Measurements from ENCODE around the gene XPR1. TPM values are rescaled to one million over a fixed set of nuclear protein-coding genes. Genes with fewer than 3 reads are reported as not detected.

The XPR1 gene
- total RNA-seq, 1 experiment from 2014 or later, result 30.7 TPM

GRCh38 chr1:180800945-180801344 is 169.1 kb downstream of the XPR1 start:
- Histone ChIP-seq H3K4me1 (ENCODE audit: insufficient read depth, low read length, poor library complexity, severe bottlenecking) (no peaks in the 10 kb centered on the region), H3K36me3 (ENCODE audit: insufficient read depth, low read length, poor library complexity, severe bottlenecking) (no peaks in the 10 kb centered on the region), H3K4me3 (ENCODE audit: low read depth, low read length, poor library complexity, severe bottlenecking) (no peak overlapping the region), H3K27me3 (replicated peaks; ENCODE audit: insufficient read depth, low read depth, low read length, poor library complexity) (no peaks in the 10 kb centered on the region), H3K9me3 (ENCODE audit: low read depth, low read length, poor library complexity, severe bottlenecking) (no peaks in the 10 kb centered on the region), H3K27ac (ENCODE audit: low read depth, low read length, poor library complexity, severe bottlenecking) (no peak overlapping the region)
- intact Hi-C loops (cut with micrococcal nuclease; ENCODE audit: unreplicated experiment), result no loop called here
- POLR2A ChIA-PET (ENCODE audit: low non-redundant PET), result no interaction called here
- no TSS peak for BruUV-seq (replicated peaks)
- TF ChIP-seq, protein P1, sequence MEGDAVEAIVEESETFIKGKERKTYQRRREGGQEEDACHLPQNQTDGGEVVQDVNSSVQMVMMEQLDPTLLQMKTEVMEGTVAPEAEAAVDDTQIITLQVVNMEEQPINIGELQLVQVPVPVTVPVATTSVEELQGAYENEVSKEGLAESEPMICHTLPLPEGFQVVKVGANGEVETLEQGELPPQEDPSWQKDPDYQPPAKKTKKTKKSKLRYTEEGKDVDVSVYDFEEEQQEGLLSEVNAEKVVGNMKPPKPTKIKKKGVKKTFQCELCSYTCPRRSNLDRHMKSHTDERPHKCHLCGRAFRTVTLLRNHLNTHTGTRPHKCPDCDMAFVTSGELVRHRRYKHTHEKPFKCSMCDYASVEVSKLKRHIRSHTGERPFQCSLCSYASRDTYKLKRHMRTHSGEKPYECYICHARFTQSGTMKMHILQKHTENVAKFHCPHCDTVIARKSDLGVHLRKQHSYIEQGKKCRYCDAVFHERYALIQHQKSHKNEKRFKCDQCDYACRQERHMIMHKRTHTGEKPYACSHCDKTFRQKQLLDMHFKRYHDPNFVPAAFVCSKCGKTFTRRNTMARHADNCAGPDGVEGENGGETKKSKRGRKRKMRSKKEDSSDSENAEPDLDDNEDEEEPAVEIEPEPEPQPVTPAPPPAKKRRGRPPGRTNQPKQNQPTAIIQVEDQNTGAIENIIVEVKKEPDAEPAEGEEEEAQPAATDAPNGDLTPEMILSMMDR (conservative IDR thresholded peaks at IDR 0.05; ENCODE audit: low read depth, low read length), result no peak
- TF ChIP-seq EZH2 (IDR thresholded peaks at IDR 0.05; ENCODE audit: borderline replicate concordance, low read depth, low read length, poor library complexity, severe bottlenecking), result no peak
- CTCF ChIA-PET, result no interaction called here
- DNase-seq (ENCODE audit: low spot score), result no peak

DNA sequence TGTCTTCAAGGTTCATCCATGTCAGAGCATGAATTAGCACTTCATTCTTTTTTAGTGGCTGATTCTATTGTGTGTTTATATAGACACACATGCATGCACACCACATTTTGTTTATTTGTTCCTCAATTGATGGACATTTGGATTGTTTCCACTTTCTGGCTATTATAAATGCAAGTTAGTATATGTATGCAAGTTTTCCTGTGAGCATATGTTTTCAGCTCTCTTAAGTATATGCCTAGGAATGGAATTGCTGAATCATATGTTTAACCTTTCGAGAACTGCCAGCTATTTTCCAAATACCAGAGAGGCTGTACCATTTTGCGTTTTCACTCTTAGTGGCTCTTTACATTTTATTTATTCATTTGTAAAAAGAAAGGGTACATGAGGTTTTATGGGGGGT is 171.0 kb downstream of the XPR1 start:
- no peaks in the 10 kb centered on the region for H3K9me3 ChIP-seq (ENCODE audit: low read depth, low read length, poor library complexity, severe bottlenecking)
- POLR2A ChIA-PET (ENCODE audit: low non-redundant PET), result no interaction called here
- H3K4me3 ChIP-seq (ENCODE audit: low read depth, low read length, poor library complexity, severe bottlenecking), result no peak overlapping the region
- H3K27ac ChIP-seq (ENCODE audit: low read depth, low read length, poor library complexity, severe bottlenecking), result no peak overlapping the region
- no peak for DNase-seq (ENCODE audit: low spot score)
- no peaks in the 10 kb centered on the region for H3K36me3 ChIP-seq (ENCODE audit: insufficient read depth, low read length, poor library complexity, severe bottlenecking)
- intact Hi-C loops (cut with micrococcal nuclease; ENCODE audit: unreplicated experiment), result no loop called here
- no TSS peak for BruUV-seq (replicated peaks)
- no peaks in the 10 kb centered on the region for H3K27me3 ChIP-seq (replicated peaks; ENCODE audit: insufficient read depth, low read depth, low read length, poor library complexity)
- no peaks in the 10 kb centered on the region for H3K4me1 ChIP-seq (ENCODE audit: insufficient read depth, low read length, poor library complexity, severe bottlenecking)
- CTCF ChIA-PET, result interaction anchor here (0.6 kb wide), 1 partner anchor 596 kb away, joined by 3 read pairs; no protein-coding TSS in a partner anchor
- no peak for TF ChIP-seq EZH2 (IDR thresholded peaks at IDR 0.05; ENCODE audit: borderline replicate concordance, low read depth, low read length, poor library complexity, severe bottlenecking)
- TF ChIP-seq, protein P1 (conservative IDR thresholded peaks at IDR 0.05; ENCODE audit: low read depth, low read length), result no peak

DNA sequence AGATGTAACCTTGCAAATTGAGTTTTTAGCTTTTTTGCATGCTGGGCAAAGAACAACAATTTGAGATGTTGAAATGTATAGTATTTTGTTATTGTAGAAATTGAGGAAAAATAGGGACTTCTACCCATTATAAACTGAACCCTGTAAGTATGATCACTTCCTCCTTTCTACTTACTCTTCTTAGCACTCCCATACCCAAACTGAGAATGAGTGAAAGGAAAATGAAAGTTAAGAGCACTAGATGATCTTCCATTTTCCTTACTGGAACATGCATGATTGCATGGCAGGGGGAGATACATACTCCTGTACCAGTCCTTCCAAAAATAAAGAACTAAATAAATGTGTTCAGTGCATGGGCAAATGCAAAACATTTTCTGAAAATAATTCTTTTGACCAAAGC is 173.5 kb downstream of the XPR1 start:
- ChIA-PET POLR2A (ENCODE audit: low non-redundant PET) (no interaction called here), CTCF (no interaction called here)
- Histone ChIP-seq H3K36me3 (ENCODE audit: insufficient read depth, low read length, poor library complexity, severe bottlenecking) (no peaks in the 10 kb centered on the region), H3K9me3 (ENCODE audit: low read depth, low read length, poor library complexity, severe bottlenecking) (no peaks in the 10 kb centered on the region), H3K27me3 (replicated peaks; ENCODE audit: insufficient read depth, low read depth, low read length, poor library complexity) (no peaks in the 10 kb centered on the region), H3K4me3 (ENCODE audit: low read depth, low read length, poor library complexity, severe bottlenecking) (no peak overlapping the region), H3K27ac (ENCODE audit: low read depth, low read length, poor library complexity, severe bottlenecking) (no peak overlapping the region), H3K4me1 (ENCODE audit: insufficient read depth, low read length, poor library complexity, severe bottlenecking) (no peaks in the 10 kb centered on the region)
- BruUV-seq (replicated peaks), result no TSS peak
- TF ChIP-seq, protein P1 (conservative IDR thresholded peaks at IDR 0.05; ENCODE audit: low read depth, low read length), result no peak
- TF ChIP-seq EZH2 (IDR thresholded peaks at IDR 0.05; ENCODE audit: borderline replicate concordance, low read depth, low read length, poor library complexity, severe bottlenecking), result no peak
- no peak for DNase-seq (ENCODE audit: low spot score)
- intact Hi-C loops (cut with micrococcal nuclease; ENCODE audit: unreplicated experiment), result no loop called here
